GM18511 (cell line): ENCODE data around the gene VAMP1.
A peak's percentile ranks its signal among the peaks of the same experiment; 100 is the strongest.
"Not testable (repeated sequence)": the region's sequence is repeated elsewhere in the genome, so short reads cannot be mapped to it uniquely, and the experiment has no call there.

Experiments used
- ATAC-seq: cut with Tn5 transposase; IDR thresholded peaks from one replicate; pipeline ENCODE4 v1.9.1; 2021; ENCODE audit warnings: mild to moderate bottlenecking, moderate library complexity; ENCODE audit not compliant: unreplicated experiment

Gene VAMP1

GRCh38 chr12:6469609-6470374, 685 bp downstream of the VAMP1 start:
- no peak for ATAC-seq

- ATAC-seq: no peak
Observed at GRCh38 chr12:6469092-6469491, 1.4 kb downstream of the VAMP1 start.

GRCh38 chr12:6468283-6468575, 2.2 kb downstream of the VAMP1 start:
- ATAC-seq: no peak

- not testable (repeated sequence) for ATAC-seq
Observed at GRCh38 chr12:6467571-6468282, 2.8 kb downstream of the VAMP1 start.

- ATAC-seq: not testable (repeated sequence)
Observed at GRCh38 chr12:6466751-6467150, 3.7 kb downstream of the VAMP1 start.

GRCh38 chr12:6466184-6466573, 4.3 kb downstream of the VAMP1 start:
- ATAC-seq: no peak

GRCh38 chr12:6465467-6466183, 4.9 kb downstream of the VAMP1 start:
- ATAC-seq: no peak

- no peak for ATAC-seq
Observed at GRCh38 chr12:6464531-6464930, 5.9 kb downstream of the VAMP1 start.

GRCh38 chr12:6463858-6464257, 6.6 kb downstream of the VAMP1 start:
- ATAC-seq: no peak

- no peak for ATAC-seq
Observed at GRCh38 chr12:6463216-6463615, 7.3 kb downstream of the VAMP1 start.

- peak; percentile 7 for ATAC-seq
Observed at GRCh38 chr12:6462234-6462995, 8.1 kb downstream of the VAMP1 start.

GRCh38 chr12:6461401-6462233, 8.9 kb downstream of the VAMP1 start:
- peak; percentile 78 for ATAC-seq

GRCh38 chr12:6460751-6461371, 9.6 kb downstream of the VAMP1 start:
- no peak for ATAC-seq

GRCh38 chr12:6459004-6459337, 11.5 kb downstream of the VAMP1 start:
- ATAC-seq: no peak

- no peak for ATAC-seq
Observed at GRCh38 chr12:6458281-6459003, 12.0 kb downstream of the VAMP1 start.

GRCh38 chr12:6457220-6457945, 13.1 kb downstream of the VAMP1 start:
- ATAC-seq: no peak

- no peak for ATAC-seq
Observed at GRCh38 chr12:6452944-6453630, 17.4 kb downstream of the VAMP1 start.
